Lower leg skin (tissue), 4 donors: ENCODE data around the gene SMPD2. TPM values are rescaled to one million over a fixed set of nuclear protein-coding genes. Genes with fewer than 3 reads are reported as not detected.

Experiments
- DNase-seq, 2 donors: peaks; one replicate each; pipeline ENCODE4 v3.0.0-alpha.2; 2019; ENCODE audit warnings: low spot score in 2 of 2
- H3K4me3 ChIP-seq: fragments of 200-600 bp; sonication (generic); 2 replicates; pipeline ENCODE4 v1.5.1; 2017; ENCODE audit warnings: mild to moderate bottlenecking, low read depth; ENCODE audit not compliant: poor library complexity, severe bottlenecking
- POLR2A ChIP-seq, 2 donors: fragments of 450-650 bp; IDR thresholded peaks; one replicate each; pipeline ENCODE4 v1.6.1; 2016 to 2017; ENCODE audit warnings: antibody characterized with exemption in 2 of 2, mild to moderate bottlenecking in 1 of 2, moderate library complexity in 1 of 2
- WGBS, 2 donors: methylation state at CpG; one replicate each; pipeline ENCODE4 v1.1.5; 2018; 5-methylcytosine and 5-hydroxymethylcytosine counted together
- intact Hi-C: fragments of 100-400 bp; cut with DNase I; formaldehyde crosslinking; loops from one replicate; pipeline ENCODE4 v1.15.0; 2023; ENCODE audit warnings: low total_unique reads
- total RNA-seq, 4 donors: library from RNA; depleted of rRNA; stranded (reverse); fragments of >200 nt; gene quantifications; one replicate each; pipeline ENCODE4 v1.1.0, GENCODE V29; 2016
- TF ChIP-seq, protein P1 (sequence below), 3 donors: fragments of 450-650 bp; IDR thresholded peaks; one replicate each; pipeline ENCODE4 v1.5.1; 2016; ENCODE audit warnings: antibody characterized with exemption in 3 of 3, mild to moderate bottlenecking in 3 of 3, moderate library complexity in 2 of 3

The SMPD2 gene
- total RNA-seq, 4 donors from 2014 or later, result 17.4 to 24.9 (median 20.8) TPM

DNA sequence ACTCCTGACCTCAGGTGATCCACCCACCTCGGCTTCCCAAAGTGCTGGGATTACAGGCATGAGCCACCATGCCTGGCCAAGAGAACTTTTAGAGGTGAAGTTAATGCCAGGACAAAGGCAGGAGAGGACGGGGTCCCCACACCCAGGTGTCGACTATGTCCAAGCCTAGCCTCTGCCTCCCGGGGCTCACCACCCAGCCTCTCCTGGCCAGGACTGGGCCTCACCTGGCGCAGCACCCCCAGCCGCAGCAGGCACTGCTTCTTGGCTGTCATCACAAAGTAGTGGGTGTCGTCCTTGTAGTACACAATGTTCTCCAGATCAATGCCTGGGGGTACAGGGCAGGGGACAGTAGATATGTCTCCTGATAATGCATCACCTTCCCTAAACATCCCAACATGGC, 10.9 kb downstream of the SMPD2 start:
- DNase-seq, result no peak
- H3K4me3 ChIP-seq, result no peak overlapping the region
- 87 to 89% methylated on average over 6 to 7 of the region's 7 CpGs for WGBS, 2 donors
- TF ChIP-seq, protein P1, sequence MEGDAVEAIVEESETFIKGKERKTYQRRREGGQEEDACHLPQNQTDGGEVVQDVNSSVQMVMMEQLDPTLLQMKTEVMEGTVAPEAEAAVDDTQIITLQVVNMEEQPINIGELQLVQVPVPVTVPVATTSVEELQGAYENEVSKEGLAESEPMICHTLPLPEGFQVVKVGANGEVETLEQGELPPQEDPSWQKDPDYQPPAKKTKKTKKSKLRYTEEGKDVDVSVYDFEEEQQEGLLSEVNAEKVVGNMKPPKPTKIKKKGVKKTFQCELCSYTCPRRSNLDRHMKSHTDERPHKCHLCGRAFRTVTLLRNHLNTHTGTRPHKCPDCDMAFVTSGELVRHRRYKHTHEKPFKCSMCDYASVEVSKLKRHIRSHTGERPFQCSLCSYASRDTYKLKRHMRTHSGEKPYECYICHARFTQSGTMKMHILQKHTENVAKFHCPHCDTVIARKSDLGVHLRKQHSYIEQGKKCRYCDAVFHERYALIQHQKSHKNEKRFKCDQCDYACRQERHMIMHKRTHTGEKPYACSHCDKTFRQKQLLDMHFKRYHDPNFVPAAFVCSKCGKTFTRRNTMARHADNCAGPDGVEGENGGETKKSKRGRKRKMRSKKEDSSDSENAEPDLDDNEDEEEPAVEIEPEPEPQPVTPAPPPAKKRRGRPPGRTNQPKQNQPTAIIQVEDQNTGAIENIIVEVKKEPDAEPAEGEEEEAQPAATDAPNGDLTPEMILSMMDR (IDR thresholded peaks at IDR 0.05), result no peak
- no peak for TF ChIP-seq POLR2A (IDR thresholded peaks at IDR 0.05)
- intact Hi-C loops, result no loop called here

DNA sequence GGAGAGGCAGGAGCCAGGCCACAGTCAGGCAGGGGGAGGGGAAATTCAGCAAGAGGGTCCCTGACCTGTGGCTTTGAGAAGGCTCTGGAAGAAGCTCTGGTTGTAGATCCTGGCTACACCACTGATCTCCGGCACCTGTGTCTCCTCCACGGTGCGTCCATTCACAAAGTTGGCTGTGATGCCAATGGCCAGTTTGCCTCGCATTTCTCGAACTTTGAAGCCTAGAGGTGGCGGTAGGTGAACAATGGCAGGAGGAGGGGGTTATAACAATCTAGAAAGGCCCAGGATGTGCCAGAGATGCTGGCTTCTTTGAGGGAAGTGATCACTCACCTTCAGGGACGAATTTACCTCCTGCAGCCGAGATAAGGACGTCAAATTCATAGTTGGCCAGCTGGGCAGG, 11.7 kb downstream of the SMPD2 start:
- 87 to 88% methylated on average over 9 of the region's 9 CpGs for WGBS, 2 donors
- TF ChIP-seq POLR2A (IDR thresholded peaks at IDR 0.05), result no peak
- TF ChIP-seq, protein P1 (IDR thresholded peaks at IDR 0.05), result no peak
- H3K4me3 ChIP-seq, result no peak overlapping the region
- no peak for DNase-seq
- intact Hi-C loops, result no loop called here

DNA sequence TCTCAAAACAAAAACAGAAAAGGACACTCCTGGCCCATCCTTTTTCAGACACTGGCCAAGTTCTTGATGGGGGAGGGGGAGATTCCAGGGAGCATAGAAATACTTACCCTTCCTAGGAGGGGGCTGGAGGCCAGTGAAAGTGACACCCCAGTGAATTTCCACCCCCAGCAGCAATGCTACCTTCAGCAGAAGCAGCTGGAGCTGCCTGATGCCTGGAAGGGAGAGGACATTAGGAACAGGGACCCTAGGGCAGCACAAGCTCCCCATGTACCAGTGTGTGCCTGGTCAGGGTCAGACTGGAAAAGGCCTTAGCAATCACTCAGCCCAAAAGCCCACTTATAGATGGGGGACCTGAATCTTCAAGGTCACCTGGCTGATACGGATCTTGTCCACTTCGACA, 12.6 kb downstream of the SMPD2 start:
- H3K4me3 ChIP-seq, result no peak overlapping the region
- DNase-seq, result peak in 1 of 2 donors; percentile 70
- intact Hi-C loops, result no loop called here
- WGBS, 2 donors, result 93 to 95% methylated on average over 2 of the region's 2 CpGs
- TF ChIP-seq, protein P1 (IDR thresholded peaks at IDR 0.05), result no peak
- no peak for TF ChIP-seq POLR2A (IDR thresholded peaks at IDR 0.05)

DNA sequence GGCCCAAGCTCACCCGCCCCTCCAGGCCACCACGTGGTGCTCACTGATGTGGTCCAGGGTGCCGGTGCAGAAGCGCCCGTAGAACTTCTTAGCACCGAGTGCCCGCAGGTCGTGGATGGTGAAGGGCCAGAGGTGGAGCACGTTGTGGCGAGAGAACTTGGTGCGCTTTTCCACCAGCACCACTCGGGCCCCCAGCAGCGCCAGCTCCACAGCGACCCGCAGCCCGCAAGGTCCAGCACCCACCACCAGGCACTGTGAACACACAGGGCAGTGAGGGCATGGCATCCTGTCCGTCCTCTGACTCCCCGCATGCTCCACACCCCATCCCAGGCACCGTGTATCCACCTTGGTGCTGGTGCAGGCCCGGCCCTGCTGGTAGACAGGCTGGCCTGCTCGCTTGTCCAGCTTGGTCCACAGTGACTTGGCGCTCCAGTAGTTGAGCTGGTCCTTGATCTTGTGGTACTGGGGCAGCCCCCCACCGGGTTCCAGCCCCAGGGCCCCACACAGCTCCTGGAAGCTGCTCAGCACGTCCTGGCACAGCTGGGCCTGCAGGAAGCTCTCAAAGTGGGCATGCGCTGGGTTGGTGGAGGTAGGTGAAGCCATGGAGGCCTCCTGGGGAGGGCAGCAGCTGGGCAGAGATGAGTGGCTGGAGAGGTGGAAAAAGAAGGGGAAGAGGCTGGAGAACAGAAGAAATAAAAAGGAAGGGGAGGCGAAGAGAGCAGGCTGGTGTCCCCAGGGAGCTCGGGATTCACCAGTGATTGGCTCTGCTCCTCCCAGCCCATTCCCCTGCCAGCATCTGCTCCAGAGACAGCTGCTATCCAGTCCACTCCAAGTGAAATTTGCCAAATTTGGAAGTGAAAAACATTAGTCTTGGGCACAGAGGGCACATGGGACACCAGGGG, 13.3 kb downstream of the SMPD2 start:
- intact Hi-C loops, result no loop called here
- 88 to 89% methylated on average over 18 to 26 of the region's 27 CpGs for WGBS, 2 donors
- no peak overlapping the region for H3K4me3 ChIP-seq
- TF ChIP-seq, protein P1 (IDR thresholded peaks at IDR 0.05), result no peak
- no peak for TF ChIP-seq POLR2A (IDR thresholded peaks at IDR 0.05)
- DNase-seq, result peak in 1 of 2 donors; percentile 87

DNA sequence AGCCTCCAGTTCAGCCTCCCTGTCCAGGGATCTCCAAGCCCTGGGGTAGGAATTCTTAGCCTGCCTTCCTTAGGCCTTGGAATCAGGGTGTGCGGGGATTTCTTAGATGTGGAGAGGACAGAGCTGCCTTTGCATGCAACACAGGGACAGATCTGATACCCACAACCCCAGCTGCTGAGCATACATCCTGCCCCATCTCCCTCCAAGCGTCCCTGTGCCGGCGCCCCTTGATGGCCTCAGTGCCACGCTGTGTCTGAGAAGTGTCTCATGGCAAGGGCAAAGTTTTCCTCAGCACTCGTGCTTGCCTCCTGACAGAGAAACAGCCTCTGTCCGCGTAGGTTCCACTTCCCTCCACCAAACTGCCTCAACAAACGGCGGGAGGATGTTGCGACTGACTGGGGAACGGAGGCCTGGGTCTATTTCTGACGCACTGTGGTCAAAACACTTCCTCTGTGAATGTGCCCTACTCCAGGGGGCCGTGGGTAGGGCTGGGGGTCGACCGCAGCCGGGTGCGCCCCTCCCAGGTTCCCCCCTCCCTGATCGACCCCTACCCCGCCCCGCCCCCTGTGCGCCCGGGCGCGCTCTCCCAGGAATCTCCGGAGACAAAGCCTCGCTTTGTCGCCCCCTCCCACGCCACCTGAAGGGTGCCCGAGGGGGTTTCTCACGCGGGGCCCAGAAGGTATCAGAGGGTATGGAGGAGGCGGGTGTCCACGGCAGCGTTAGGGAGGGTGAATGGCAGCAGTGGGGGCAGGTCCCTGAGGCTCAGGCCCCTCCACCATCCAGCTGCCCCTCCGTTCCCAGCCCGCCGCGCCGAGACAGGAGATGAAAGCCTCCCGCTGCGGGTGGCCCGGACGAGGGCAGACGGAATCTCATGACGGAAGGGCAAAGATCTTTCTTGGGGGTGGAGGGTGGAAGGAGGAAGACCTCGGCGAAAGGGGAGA, 14.2 kb downstream of the SMPD2 start:
- intact Hi-C loops, result no loop called here
- TF ChIP-seq, protein P1 (IDR thresholded peaks at IDR 0.05), result no peak
- TF ChIP-seq POLR2A (IDR thresholded peaks at IDR 0.05), result no peak
- peak overlapping the region; percentile 34 for H3K4me3 ChIP-seq
- WGBS, 2 donors, result 11 to 17% methylated on average over 35 to 48 of the region's 48 CpGs
- DNase-seq, result peak; percentile 53 to 92
